ENCODE measurements around the gene ACO2.
A peak's percentile ranks its signal among the peaks of the same experiment; 100 is the strongest.
"Not testable (repeated sequence)": the region's sequence is repeated elsewhere in the genome, so short reads cannot be mapped to it uniquely, and the experiment has no call there.

Gene ACO2

DNA sequence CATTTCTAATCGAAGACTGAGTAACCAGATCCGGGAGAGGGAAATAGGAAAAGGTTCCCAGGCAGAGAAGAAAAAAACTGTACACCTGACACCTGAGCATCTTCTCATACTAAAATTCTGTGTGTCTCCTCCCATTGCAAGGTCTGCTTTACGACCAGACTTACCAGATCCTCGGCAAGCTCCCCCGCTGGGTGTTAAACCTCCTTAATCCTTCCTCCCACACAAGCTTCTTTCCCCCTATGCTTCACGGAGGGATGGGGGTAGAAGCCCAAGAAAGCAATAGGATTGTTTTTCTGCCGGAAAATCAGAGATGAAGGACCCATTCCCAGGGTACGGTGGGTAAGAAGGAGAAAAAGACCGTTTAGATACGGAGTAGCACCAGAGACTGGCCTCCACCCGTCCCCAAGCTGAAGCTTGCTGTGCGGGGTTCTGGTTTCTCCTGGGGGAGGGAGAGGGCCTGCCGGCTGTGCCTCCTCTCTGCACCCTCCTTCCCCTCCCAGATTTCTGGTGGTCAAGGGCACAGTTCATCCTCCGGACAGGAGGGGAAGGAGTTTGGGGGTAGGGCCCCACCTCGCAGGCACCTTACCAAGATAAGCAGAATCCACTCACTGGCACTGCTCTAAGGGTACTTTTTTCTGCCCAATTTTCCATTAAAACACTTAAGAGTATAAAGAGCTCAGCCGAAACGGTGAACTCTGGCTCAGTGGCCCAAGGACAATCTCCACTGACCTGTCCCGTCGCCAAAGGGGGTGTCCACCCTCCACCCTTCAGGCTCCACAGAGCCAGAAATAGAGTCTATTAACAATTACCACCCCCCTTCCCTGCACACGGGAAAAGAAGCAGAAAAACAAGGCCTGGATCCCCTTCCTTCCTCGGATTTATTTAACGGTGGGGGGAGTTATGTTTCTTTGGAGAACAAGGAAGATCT, 23.5 kb upstream of the ACO2 start:
- no peaks in the 10 kb centered on the region for H3K27me3 Mint-ChIP-seq
- peak overlapping the region; percentile 98 for H3K27ac Mint-ChIP-seq
- peak overlapping the region; percentile 92 for H3K4me3 Mint-ChIP-seq
- peaks cover 23% of the 10 kb centered on the region for H3K36me3 Mint-ChIP-seq
- no peak for ATAC-seq
- peaks cover 42% of the 10 kb centered on the region for H3K4me1 Mint-ChIP-seq
- no peaks in the 10 kb centered on the region for H3K9me3 Mint-ChIP-seq

DNA sequence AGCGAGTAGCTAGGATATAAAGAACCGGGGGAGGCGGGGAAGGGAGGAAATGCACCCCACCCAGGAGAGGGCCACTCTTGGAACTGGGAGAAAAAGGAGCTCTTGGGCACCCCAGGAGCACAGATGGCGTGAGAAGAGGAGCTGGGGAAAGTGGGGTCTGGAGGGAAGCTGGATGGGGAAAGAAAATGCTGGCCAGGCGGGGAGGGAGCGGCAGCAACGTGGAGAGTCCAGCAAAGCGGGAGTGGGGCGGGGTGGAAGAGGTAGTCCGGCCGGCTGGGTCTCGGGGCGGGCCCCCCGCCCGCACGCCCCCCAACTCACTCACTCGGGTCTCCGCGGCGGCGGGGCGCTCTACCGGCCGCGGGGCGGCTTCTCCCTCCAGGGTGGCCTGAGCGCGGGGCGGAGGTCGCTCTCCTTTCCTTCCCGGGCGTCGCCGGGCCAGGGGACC, 22.8 kb upstream of the ACO2 start:
- Mint-ChIP-seq H3K27ac (peak overlapping the region; percentile 98), H3K36me3 (peaks cover 23% of the 10 kb centered on the region), H3K4me1 (peaks cover 42% of the 10 kb centered on the region), H3K4me3 (peak overlapping the region; percentile 92), H3K9me3 (no peaks in the 10 kb centered on the region), H3K27me3 (no peaks in the 10 kb centered on the region)
- ATAC-seq = no peak

- peaks cover 40% of the 10 kb centered on the region for H3K4me1 Mint-ChIP-seq
- H3K4me3 Mint-ChIP-seq = peak within 1 kb of the TSS; percentile 92
- H3K27me3 Mint-ChIP-seq = no peaks in the 10 kb centered on the region
- peaks cover 23% of the 10 kb centered on the region for H3K36me3 Mint-ChIP-seq
- peak; percentile 77 for ATAC-seq
- no peaks in the 10 kb centered on the region for H3K9me3 Mint-ChIP-seq
- peak within 1 kb of the TSS; percentile 98 for H3K27ac Mint-ChIP-seq
Observed at GRCh38 chr22:41446639-41447434, 22.1 kb upstream of the ACO2 start, which contains the start of gene TOB2. Gene TOB2, minus strand, starts transcription at chr22:41446801. Its CDS starts 9,456 bp downstream, at chr22:41437345.

DNA sequence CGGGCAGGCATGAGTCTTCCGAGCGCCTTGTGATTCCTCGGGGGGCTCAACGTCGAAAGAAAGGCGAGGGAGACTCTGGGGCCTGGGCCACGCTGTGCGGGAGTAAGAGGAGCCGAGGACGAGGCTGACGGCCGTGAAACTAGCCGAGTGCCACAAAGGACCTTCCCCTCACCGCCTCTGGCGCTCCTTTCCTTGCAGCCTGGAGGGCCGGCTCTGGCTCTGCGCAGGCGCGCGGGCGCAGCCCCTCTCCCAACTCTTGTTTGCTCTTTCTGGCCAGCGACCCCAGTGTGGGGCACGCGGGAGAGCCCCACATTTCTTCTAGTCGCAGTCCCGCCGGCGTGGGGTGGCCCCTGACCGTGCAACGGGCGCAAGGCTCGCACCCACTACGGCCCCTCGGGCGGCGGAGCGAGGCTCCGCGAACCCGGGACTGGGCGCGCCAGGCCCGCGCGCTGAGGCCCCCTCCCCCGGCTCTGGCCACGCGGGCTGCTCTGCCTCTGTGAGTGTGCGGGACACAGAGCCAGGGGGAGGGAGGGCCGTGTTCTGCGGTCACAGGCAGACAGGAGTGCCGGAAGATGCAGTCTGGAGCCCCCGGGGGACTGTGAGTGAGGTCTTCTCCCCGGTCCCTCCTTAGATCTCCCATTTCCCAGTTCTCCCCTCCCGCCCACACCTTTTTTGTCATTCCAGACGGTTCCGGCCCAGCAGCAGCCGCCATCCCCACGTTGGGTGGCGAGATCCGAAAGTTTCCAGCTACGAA, 21.3 kb upstream of the ACO2 start:
- Mint-ChIP-seq H3K4me1 (peaks cover 33% of the 10 kb centered on the region), H3K9me3 (no peaks in the 10 kb centered on the region), H3K4me3 (peak overlapping the region; percentile 92), H3K36me3 (peaks cover 21% of the 10 kb centered on the region), H3K27me3 (no peaks in the 10 kb centered on the region), H3K27ac (peak overlapping the region; percentile 98)
- ATAC-seq = peak; percentile 42

GRCh38 chr22:41448189-41448808, 20.6 kb upstream of the ACO2 start:
- no peaks in the 10 kb centered on the region for H3K27me3 Mint-ChIP-seq
- peak overlapping the region; percentile 92 for H3K4me3 Mint-ChIP-seq
- no peaks in the 10 kb centered on the region for H3K9me3 Mint-ChIP-seq
- peak overlapping the region; percentile 98 for H3K27ac Mint-ChIP-seq
- ATAC-seq = peak; percentile 83
- H3K4me1 Mint-ChIP-seq = peaks cover 26% of the 10 kb centered on the region
- peaks cover 17% of the 10 kb centered on the region for H3K36me3 Mint-ChIP-seq

DNA sequence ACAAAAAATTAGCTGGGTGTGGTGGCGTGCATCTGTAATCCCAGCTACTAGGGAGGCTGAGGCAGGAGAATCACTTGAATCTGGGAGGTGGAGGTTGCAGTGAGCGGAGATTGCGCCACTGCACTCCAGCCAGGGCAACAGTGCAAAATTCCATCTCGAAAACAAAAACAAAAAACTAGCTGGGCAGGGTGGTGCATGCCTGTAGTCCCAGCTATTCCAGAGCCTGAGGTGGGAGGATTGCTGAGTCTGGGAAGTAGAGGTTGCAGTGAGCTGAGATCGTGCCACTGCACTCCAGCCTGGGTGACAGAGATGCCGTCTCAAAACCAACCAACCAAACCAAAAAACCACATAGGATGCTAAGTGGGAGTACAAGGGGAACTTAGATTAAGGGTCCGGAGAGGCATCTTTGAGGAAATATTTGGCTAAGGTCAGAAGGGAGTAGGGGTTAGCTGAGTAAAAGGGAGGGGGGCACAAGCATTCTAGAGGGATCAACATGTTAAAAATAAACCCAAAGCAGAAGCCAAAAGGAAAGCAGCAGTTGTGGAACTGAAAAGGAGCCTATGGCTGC, 10.7 kb upstream of the ACO2 start:
- H3K9me3 Mint-ChIP-seq = no peaks in the 10 kb centered on the region
- no peak for ATAC-seq
- peaks cover 21% of the 10 kb centered on the region for H3K36me3 Mint-ChIP-seq
- H3K27me3 Mint-ChIP-seq = no peaks in the 10 kb centered on the region
- no peak overlapping the region for H3K4me3 Mint-ChIP-seq
- H3K27ac Mint-ChIP-seq = no peak overlapping the region
- H3K4me1 Mint-ChIP-seq = peaks cover 10% of the 10 kb centered on the region

- ATAC-seq = no peak
- H3K36me3 Mint-ChIP-seq = peaks cover 27% of the 10 kb centered on the region
- no peak overlapping the region for H3K27ac Mint-ChIP-seq
- no peaks in the 10 kb centered on the region for H3K9me3 Mint-ChIP-seq
- peaks cover 10% of the 10 kb centered on the region for H3K4me1 Mint-ChIP-seq
- H3K4me3 Mint-ChIP-seq = no peak overlapping the region
- H3K27me3 Mint-ChIP-seq = no peaks in the 10 kb centered on the region
Observed at GRCh38 chr22:41459431-41459830, 9.5 kb upstream of the ACO2 start.

DNA sequence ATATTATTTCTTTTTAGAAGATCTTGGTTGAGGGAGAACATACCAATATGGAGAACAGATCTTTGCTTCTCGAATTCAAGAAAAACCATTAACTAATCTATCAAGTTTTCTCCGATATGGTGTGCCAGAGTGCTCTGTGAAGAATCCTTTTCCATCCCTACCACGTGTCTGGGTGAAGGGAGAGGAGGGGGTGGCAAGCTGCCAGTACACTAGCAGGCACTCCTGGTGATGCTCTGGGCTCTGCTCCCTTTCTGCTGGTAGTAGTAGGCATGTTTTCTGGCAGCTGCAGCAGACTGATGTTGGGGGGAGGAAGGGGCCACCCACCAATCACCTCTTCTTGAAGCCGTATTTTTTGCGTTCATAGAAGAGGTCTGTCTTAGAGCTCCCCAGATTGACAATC, 8.8 kb upstream of the ACO2 start:
- H3K36me3 Mint-ChIP-seq = peaks cover 34% of the 10 kb centered on the region
- H3K27ac Mint-ChIP-seq, ATAC-seq, H3K4me3 Mint-ChIP-seq, H3K9me3 Mint-ChIP-seq, H3K27me3 Mint-ChIP-seq: not testable (repeated sequence)
- peaks cover 10% of the 10 kb centered on the region for H3K4me1 Mint-ChIP-seq

DNA sequence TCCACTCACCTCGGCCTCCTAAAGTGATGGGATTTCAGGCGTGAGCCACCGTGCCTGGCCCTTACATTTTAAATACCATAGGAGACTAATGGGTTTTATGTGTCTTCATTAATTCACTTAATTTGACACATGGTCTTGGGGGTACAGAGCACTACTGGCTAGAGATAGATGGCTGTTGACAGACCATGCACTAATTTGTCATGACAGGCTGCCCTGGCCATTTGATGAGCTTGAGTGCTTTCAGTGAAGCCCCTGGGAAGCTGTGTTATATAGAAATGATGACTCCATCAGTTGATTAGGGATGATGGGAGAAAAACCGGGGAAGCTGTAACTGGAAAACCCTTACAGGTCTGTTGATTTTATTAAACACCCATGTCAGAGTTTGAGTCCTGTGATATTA, 7.0 kb upstream of the ACO2 start:
- peaks cover 11% of the 10 kb centered on the region for H3K4me1 Mint-ChIP-seq
- no peaks in the 10 kb centered on the region for H3K9me3 Mint-ChIP-seq
- H3K27me3 Mint-ChIP-seq = no peaks in the 10 kb centered on the region
- no peak overlapping the region for H3K27ac Mint-ChIP-seq
- no peak for ATAC-seq
- H3K36me3 Mint-ChIP-seq = peaks cover 38% of the 10 kb centered on the region
- no peak overlapping the region for H3K4me3 Mint-ChIP-seq

DNA sequence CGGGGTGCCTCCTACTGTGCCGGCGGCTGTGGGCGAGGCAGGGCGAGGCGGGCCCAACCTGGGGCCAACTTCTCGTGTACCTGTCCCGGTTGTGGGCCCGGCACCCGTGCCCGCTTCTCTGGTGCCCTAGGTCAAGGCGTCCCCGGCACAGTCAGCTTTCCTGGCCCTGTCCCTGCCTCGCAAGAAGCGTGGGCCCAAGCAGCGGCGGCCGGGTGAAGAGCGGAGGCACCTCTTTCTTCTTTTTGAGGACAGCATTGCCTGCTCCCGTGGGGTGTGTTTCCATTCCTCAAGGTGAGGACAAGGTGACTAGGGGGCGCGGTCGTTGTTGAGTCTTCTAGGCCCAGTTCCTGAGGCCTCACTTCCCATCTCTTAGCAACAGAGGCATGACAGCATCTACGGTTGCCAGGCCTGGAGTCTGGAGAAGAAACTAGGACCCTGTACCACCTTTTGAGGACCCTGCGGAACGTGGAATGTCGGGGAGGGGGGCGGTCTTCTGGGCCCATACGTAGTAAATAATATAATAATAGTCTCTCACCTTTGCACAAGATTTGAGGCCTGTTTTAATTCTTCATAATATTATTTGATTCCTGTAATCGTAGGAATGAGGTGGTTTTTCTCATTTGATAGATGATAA, 418 bp downstream of the ACO2 start:
- peaks cover 48% of the 10 kb centered on the region for H3K36me3 Mint-ChIP-seq
- H3K27me3 Mint-ChIP-seq = no peaks in the 10 kb centered on the region
- no peaks in the 10 kb centered on the region for H3K9me3 Mint-ChIP-seq
- H3K27ac Mint-ChIP-seq = peak overlapping the region; percentile 100
- H3K4me1 Mint-ChIP-seq = peaks cover 65% of the 10 kb centered on the region
- peak; percentile 2 for ATAC-seq
- peak overlapping the region; percentile 87 for H3K4me3 Mint-ChIP-seq

- ATAC-seq = no peak
- H3K27ac Mint-ChIP-seq = peak overlapping the region; percentile 91
- peaks cover 37% of the 10 kb centered on the region for H3K36me3 Mint-ChIP-seq
- peaks cover 79% of the 10 kb centered on the region for H3K4me1 Mint-ChIP-seq
- peak overlapping the region; percentile 48 for H3K4me3 Mint-ChIP-seq
- no peaks in the 10 kb centered on the region for H3K9me3 Mint-ChIP-seq
- H3K27me3 Mint-ChIP-seq = no peaks in the 10 kb centered on the region
Observed at GRCh38 chr22:41470886-41471285, 2.0 kb downstream of the ACO2 start.

GRCh38 chr22:41471568-41471967, 2.7 kb downstream of the ACO2 start:
- Mint-ChIP-seq H3K27ac (peak overlapping the region; percentile 91), H3K4me3 (no peak overlapping the region), H3K27me3 (no peaks in the 10 kb centered on the region), H3K36me3 (peaks cover 37% of the 10 kb centered on the region), H3K4me1 (peaks cover 86% of the 10 kb centered on the region), H3K9me3 (no peaks in the 10 kb centered on the region)
- no peak for ATAC-seq

- H3K27me3 Mint-ChIP-seq = no peaks in the 10 kb centered on the region
- H3K27ac Mint-ChIP-seq = peak overlapping the region; percentile 91
- no peak overlapping the region for H3K4me3 Mint-ChIP-seq
- H3K36me3 Mint-ChIP-seq = peaks cover 23% of the 10 kb centered on the region
- ATAC-seq = no peak
- H3K9me3 Mint-ChIP-seq = no peaks in the 10 kb centered on the region
- H3K4me1 Mint-ChIP-seq = peaks cover 94% of the 10 kb centered on the region
Observed at GRCh38 chr22:41474872-41475451, 6.0 kb downstream of the ACO2 start.
